ENCODE measurements around the gene HK3. TPM values are rescaled to one million over a fixed set of nuclear protein-coding genes. Genes with fewer than 3 reads are reported as not detected.
"Not testable (repeated sequence)": the region's sequence is repeated elsewhere in the genome, so short reads cannot be mapped to it uniquely, and the experiment has no call there.

The HK3 gene
- total RNA-seq, 2 experiments from 2014 or later: 0.22 to 0.62 TPM

DNA sequence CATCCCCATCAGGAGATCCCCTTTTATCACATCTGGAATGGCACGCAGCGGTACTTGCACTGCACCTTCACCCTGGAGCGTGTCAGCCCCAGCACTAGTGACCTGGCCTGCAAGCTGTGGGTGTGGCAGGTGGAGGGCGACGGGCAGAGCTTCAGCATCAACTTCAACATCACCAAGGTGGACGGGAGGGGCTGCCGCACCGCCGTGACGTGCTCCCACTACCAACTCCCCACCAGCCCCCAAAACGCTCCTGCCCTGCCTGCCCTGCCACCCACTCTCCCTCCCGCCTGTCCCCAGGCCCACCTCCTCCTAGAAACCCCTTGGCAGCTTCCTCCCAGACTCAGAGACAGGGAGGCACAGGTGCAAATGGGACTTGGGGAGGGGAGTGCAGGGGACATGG lies 20.7 kb downstream of the HK3 start:
- Mint-ChIP-seq H3K9me3 (no peaks in the 10 kb centered on the region), H3K27ac (no peak overlapping the region), H3K4me1 (ENCODE audit: low read depth) (peaks cover 7% of the 10 kb centered on the region), H3K36me3 (no peaks in the 10 kb centered on the region), H3K4me3 (no peak overlapping the region), H3K27me3 (peaks cover 19% of the 10 kb centered on the region)
- intact Hi-C loops (cut with micrococcal nuclease): no loop called here
- POLR2A ChIA-PET: no interaction called here
- no peak for DNase-seq
- CTCF ChIA-PET: interaction anchor here (0.7 to 1.0 kb wide), 2 partner anchors 127 to 218 kb away, joined by 3 to 4 read pairs; no protein-coding TSS in a partner anchor

DNA sequence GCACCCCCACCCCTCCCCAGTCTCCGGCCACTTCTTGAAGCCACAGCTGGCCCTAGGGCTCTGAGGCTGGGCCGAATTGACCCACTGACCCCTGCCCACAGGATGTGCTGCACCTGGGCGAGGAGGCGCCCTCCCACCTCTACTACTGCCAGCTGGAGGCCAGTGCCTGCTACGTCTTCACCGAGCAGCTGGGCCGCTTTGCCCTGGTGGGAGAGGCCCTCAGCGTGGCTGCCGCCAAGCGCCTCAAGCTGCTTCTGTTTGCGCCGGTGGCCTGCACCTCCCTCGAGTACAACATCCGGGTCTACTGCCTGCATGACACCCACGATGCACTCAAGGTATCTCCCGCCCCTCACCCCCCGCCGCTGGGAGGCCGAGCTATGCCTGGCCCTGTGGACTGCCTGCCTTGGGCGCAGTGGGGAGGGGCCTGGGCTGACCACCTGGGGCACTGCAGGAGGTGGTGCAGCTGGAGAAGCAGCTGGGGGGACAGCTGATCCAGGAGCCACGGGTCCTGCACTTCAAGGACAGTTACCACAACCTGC lies 21.3 kb downstream of the HK3 start:
- no peak overlapping the region for H3K4me3 Mint-ChIP-seq
- peaks cover 19% of the 10 kb centered on the region for H3K27me3 Mint-ChIP-seq
- intact Hi-C loops (cut with micrococcal nuclease): no loop called here
- no peaks in the 10 kb centered on the region for H3K36me3 Mint-ChIP-seq
- peaks cover 4% of the 10 kb centered on the region for H3K9me3 Mint-ChIP-seq
- H3K4me1 Mint-ChIP-seq (ENCODE audit: low read depth): peaks cover 7% of the 10 kb centered on the region
- no peak overlapping the region for H3K27ac Mint-ChIP-seq
- no peak for DNase-seq
- ChIA-PET CTCF (interaction anchor here (0.7 to 1.8 kb wide), 3 partner anchors 128 to 304 kb away, joined by 3 to 5 read pairs (median 4); no protein-coding TSS in a partner anchor), POLR2A (no interaction called here)

DNA sequence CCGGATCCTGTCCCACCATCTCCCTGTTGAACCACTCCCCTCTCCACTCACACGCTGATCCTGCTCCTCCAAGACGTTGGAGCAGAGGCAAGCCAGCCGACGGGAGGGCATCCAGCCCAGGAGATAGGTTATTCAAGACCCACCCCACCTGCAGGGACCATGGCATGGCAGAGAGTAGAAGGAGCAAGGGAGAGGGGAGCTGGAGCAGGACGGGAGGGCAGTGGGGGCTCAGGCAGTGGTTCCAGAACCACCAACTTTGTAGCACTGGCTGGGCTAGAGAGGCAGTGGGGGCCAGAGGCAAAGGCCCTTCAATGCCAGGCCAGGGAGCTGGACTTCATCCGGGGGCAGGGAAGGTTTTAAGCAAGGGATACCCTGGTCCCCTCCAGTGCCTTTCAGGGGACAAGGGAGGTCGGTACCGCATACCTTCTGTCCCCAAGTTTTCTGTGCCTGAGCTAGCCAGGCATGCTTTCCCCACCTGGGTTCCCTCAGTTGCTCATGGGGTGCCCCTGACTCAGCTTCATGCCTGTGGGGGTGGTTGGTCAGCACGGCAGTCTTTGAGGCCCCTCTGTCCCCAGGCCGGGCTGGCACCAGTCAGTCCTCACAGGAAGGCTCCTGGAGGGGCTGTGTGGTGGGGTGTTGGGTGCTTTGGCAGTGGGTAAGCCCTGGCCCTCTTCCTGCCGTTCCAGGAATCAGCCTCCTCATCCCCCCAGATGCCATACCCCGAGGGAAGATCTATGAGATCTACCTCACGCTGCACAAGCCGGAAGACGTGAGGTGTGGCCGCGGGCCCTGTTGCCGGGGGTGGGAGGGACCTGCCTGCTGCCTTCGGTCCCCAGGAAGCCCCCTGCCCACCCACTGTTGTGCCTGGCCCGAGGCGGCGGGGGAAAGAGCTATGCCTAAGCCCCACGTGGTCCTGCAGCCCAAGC lies 22.4 kb downstream of the HK3 start:
- CTCF ChIA-PET: interaction anchor here (1.8 kb wide), 1 partner anchor 303 kb away, joined by 5 read pairs; no protein-coding TSS in a partner anchor

DNA sequence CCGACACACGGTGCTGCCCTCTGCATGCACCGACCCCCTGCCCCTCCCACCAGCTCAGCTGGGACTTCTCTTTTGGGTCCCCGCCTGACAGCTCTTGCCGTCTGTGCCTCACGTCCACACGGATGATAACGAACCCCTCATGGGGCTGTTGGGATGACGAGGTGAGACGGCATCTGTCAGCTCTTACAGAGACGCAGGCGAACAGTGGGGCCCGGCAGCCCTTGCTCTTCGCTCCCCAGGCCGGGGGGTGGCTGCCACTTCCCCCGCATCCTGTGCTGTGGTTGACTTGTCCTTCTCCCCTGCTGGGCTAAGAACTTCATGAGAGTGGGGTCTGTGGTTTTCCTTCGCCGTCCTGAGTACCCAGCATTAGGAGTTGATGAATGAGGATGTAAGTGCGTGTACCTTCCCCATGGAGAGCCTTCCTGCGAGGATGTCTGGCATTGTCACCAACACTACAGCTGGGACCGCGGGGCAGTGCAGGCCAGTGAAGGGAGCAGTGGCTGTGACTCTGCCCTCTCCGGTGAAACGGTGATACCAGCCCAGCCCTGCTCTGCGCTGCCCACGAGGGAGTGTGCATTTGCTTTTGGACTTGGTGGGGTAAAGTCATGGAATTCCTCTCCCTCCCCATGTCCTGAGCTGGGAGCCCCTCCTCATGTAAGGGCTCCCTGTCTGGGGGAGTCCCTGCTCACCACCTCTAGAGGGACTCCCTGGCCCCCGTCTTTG lies 23.2 kb downstream of the HK3 start:
- Mint-ChIP-seq H3K27ac (no peak overlapping the region), H3K27me3 (peaks cover 19% of the 10 kb centered on the region), H3K36me3 (no peaks in the 10 kb centered on the region), H3K4me3 (no peak overlapping the region), H3K4me1 (ENCODE audit: low read depth) (peaks cover 7% of the 10 kb centered on the region), H3K9me3 (peaks cover 4% of the 10 kb centered on the region)
- intact Hi-C loops (cut with micrococcal nuclease): no loop called here
- ChIA-PET CTCF (no interaction called here), POLR2A (no interaction called here)
- DNase-seq: no peak

More for the DNA sequence above, 22.4 kb downstream of the HK3 start:
- H3K27me3 Mint-ChIP-seq: peaks cover 19% of the 10 kb centered on the region
- H3K4me3 Mint-ChIP-seq: no peak overlapping the region
- H3K9me3 Mint-ChIP-seq: peaks cover 4% of the 10 kb centered on the region
- peaks cover 7% of the 10 kb centered on the region for H3K4me1 Mint-ChIP-seq (ENCODE audit: low read depth)
- no peaks in the 10 kb centered on the region for H3K36me3 Mint-ChIP-seq
- intact Hi-C loops (cut with micrococcal nuclease): no loop called here
- DNase-seq: no peak
- no peak overlapping the region for H3K27ac Mint-ChIP-seq
- POLR2A ChIA-PET: no interaction called here

DNA sequence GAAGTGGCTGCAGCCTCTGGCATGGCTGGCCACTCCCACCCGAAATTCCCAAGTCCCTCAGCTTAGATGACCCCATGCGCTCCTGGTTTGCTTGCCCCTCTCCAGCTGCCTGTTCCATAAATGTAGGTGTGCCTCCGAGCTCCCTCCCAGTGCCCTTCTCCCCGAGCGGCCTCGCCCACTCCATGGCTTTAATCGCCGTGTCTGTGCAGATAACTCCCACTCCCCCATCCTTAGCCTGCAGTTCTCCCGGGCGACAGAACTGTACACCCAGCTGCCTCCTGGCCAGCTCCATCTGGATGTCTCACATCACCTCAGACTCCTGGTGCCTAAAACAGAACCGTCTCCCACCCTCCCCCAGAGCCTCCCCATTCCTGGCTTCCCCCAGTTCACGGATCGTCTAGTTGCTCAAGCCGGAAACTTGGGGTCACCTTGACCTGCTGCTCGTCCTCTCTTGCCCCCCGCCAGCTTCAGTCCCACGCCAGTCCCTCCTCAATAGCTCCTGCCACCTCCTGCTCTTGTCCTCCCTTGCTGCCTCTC lies 24.1 kb downstream of the HK3 start:
- Mint-ChIP-seq H3K4me3 (no peak overlapping the region), H3K9me3 (peaks cover 4% of the 10 kb centered on the region), H3K4me1 (ENCODE audit: low read depth) (peaks cover 7% of the 10 kb centered on the region), H3K36me3 (no peaks in the 10 kb centered on the region), H3K27ac (no peak overlapping the region), H3K27me3 (peaks cover 19% of the 10 kb centered on the region)
- POLR2A ChIA-PET: no interaction called here
- intact Hi-C loops (cut with micrococcal nuclease): no loop called here
- no peak for DNase-seq
- CTCF ChIA-PET: no interaction called here

DNA sequence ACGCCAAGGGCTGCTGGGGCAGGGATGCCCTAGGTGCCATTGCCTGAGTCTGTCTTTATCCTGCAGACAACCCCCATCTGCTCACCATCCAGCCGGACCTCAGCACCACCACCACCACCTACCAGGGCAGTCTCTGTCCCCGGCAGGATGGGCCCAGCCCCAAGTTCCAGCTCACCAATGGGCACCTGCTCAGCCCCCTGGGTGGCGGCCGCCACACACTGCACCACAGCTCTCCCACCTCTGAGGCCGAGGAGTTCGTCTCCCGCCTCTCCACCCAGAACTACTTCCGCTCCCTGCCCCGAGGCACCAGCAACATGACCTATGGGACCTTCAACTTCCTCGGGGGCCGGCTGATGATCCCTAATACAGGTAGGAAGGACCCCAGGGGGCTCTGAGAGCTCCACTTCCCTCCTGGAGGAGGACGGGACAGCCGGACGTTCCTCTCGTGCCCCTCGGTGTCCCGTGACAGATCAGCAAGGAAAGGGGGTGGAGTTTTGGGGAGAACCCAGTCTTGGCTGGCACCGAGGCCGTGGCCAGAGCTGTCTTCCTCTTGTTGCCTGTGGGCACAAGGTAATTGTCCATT lies 24.9 kb downstream of the HK3 start:
- H3K36me3 Mint-ChIP-seq: no peaks in the 10 kb centered on the region
- peaks cover 19% of the 10 kb centered on the region for H3K27me3 Mint-ChIP-seq
- intact Hi-C loops (cut with micrococcal nuclease): no loop called here
- DNase-seq: no peak
- ChIA-PET CTCF (no interaction called here), POLR2A (no interaction called here)
- peaks cover 4% of the 10 kb centered on the region for H3K9me3 Mint-ChIP-seq
- H3K4me3 Mint-ChIP-seq: no peak overlapping the region
- H3K4me1 Mint-ChIP-seq (ENCODE audit: low read depth): peaks cover 7% of the 10 kb centered on the region
- H3K27ac Mint-ChIP-seq: no peak overlapping the region

DNA sequence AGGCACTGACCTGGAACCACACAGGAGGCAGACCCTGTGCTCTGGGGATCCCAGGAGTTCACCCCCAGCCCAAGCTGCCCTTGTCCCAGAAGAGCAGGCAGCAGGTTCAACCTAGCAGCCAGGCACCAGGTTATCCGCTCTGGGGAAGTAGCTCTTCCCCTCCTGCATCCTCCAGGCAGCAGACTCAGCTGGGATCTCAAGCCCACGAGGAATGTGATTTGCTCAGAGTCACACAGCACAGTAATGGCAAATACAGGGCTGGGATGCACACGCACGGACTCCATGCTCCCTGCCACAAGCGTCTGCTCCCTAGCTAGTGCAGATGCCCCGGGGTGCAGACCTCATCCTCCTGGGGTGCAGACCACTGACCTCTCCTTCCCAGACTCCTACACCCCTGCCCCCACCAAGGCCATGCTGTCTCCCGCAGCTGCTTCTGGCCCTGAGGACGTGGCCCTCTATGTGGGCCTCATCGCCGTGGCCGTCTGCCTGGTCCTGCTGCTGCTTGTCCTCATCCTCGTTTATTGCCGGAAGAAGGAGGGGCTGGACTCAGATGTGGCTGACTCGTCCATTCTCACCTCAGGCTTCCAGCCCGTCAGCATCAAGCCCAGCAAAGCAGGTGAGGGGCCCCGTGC lies 25.5 kb downstream of the HK3 start:
- Mint-ChIP-seq H3K27me3 (peaks cover 19% of the 10 kb centered on the region), H3K4me3 (no peak overlapping the region)
- CTCF ChIA-PET: no interaction called here

DNA sequence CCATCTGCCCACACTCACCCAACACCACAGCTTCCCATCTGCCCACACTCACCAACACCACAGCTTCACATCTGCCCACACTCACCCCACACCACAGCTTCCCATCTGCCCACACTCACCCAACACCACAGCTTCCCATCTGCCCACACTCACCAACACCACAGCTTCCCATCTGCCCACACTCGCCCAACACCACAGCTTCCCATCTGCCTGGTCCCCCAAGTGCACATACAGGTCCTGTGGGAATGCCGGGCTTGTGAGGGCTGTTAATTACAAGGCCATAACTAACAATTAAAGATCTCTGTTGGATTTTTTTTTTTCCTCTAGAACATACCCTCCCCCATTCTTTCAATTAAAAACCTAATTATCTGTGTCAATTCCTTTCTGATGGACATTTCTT lies 26.1 kb downstream of the HK3 start:
- intact Hi-C loops (cut with micrococcal nuclease); H3K9me3 Mint-ChIP-seq; H3K4me3 Mint-ChIP-seq; CTCF ChIA-PET; DNase-seq; H3K4me1 Mint-ChIP-seq (ENCODE audit: low read depth); POLR2A ChIA-PET; H3K36me3 Mint-ChIP-seq: not testable (repeated sequence)
- Mint-ChIP-seq H3K27me3 (peaks cover 19% of the 10 kb centered on the region), H3K27ac (peak overlapping the region; percentile 34)

More for the DNA sequence above, 25.5 kb downstream of the HK3 start:
- H3K4me1 Mint-ChIP-seq (ENCODE audit: low read depth): peaks cover 7% of the 10 kb centered on the region
- peaks cover 4% of the 10 kb centered on the region for H3K9me3 Mint-ChIP-seq
- H3K27ac Mint-ChIP-seq: no peak overlapping the region
- no peaks in the 10 kb centered on the region for H3K36me3 Mint-ChIP-seq
- DNase-seq: no peak
- intact Hi-C loops (cut with micrococcal nuclease): no loop called here
- POLR2A ChIA-PET: no interaction called here

DNA sequence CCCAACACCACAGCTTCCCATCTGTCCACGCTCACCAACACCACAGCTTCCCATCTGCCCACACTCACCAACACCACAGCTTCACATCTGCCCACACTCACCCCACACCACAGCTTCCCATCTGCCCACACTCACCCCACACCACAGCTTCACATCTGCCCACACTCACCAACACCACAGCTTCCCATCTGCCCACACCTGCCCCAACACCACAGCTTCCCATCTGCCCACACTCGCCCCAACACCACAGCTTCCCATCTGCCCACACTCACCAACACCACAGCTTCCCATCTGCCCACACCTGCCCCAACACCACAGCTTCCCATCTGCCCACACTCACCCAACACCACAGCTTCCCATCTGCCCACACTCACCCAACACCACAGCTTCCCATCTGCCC lies 26.6 kb downstream of the HK3 start:
- peaks cover 19% of the 10 kb centered on the region for H3K27me3 Mint-ChIP-seq
- H3K4me1 Mint-ChIP-seq (ENCODE audit: low read depth); POLR2A ChIA-PET; intact Hi-C loops (cut with micrococcal nuclease); H3K36me3 Mint-ChIP-seq; H3K9me3 Mint-ChIP-seq; H3K27ac Mint-ChIP-seq; H3K4me3 Mint-ChIP-seq; CTCF ChIA-PET; DNase-seq: not testable (repeated sequence)

DNA sequence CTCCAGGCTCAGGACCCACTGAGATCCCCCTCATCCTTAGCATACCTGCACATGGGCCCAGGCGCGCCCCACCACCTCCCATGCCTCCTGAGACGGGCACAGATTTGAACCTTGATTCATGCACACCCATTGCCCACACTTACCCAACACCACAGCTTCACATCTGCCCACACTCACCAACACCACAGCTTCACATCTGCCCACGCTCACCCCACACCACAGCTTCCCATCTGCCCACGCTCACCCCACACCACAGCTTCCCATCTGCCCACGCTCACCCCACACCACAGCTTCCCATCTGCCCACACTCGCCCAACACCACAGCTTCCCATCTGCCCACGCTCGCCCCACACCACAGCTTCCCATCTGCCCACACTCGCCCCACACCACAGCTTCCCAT lies 28.5 kb downstream of the HK3 start:
- H3K4me1 Mint-ChIP-seq (ENCODE audit: low read depth); POLR2A ChIA-PET; H3K27ac Mint-ChIP-seq; CTCF ChIA-PET; H3K36me3 Mint-ChIP-seq; H3K4me3 Mint-ChIP-seq; DNase-seq; H3K9me3 Mint-ChIP-seq; intact Hi-C loops (cut with micrococcal nuclease): not testable (repeated sequence)
- peaks cover 23% of the 10 kb centered on the region for H3K27me3 Mint-ChIP-seq

DNA sequence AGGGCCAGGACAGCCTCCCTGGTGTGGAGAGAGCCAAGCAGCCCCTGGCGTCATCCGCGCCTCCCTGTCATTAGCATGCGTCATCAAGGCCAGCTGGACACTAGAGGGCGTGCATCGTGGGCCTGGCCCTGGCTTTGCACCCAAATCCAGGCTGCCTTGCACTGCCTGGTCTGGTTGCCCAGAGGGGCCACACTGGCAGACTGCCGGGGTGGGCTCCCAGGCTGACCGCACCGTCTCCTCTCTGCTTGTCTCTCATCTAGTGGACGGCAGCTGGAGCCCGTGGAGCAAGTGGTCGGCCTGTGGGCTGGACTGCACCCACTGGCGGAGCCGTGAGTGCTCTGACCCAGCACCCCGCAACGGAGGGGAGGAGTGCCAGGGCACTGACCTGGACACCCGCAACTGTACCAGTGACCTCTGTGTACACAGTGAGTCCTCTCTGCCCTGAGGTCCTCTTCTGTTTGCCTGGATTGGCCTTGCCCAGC lies 29.0 kb downstream of the HK3 start:
- intact Hi-C loops (cut with micrococcal nuclease): no loop called here
- Mint-ChIP-seq H3K4me1 (ENCODE audit: low read depth) (no peaks in the 10 kb centered on the region), H3K27me3 (peaks cover 21% of the 10 kb centered on the region), H3K4me3 (no peak overlapping the region), H3K36me3 (no peaks in the 10 kb centered on the region), H3K27ac (no peak overlapping the region), H3K9me3 (peaks cover 4% of the 10 kb centered on the region)
- ChIA-PET POLR2A (no interaction called here), CTCF (no interaction called here)
- DNase-seq: no peak

Measured in activated CD4-positive, alpha-beta memory T cell treated with anti-CD3 and anti-CD28 coated beads for 36 hours (primary cell).